ENCODE data around the gene SMIM24.

SMIM24 gene

GRCh38 chr19:3470500-3471128, 9.7 kb downstream of the SMIM24 start:
- DNase-seq, result no peak

- DNase-seq, result no peak
These were observed 10.5 kb downstream of the SMIM24 start for GRCh38 chr19:3469638-3470499.

GRCh38 chr19:3468211-3468610, 12.1 kb downstream of the SMIM24 start:
- DNase-seq, result no peak

- no peak for DNase-seq
These were observed 12.7 kb downstream of the SMIM24 start for GRCh38 chr19:3467437-3468198.

- no peak for DNase-seq
These were observed 13.7 kb downstream of the SMIM24 start for GRCh38 chr19:3466635-3467034.

GRCh38 chr19:3465552-3465951, 14.8 kb downstream of the SMIM24 start:
- DNase-seq, result no peak

- no peak for DNase-seq
These were observed 15.6 kb downstream of the SMIM24 start for GRCh38 chr19:3464587-3465235.

- DNase-seq, result no peak
These were observed 16.4 kb downstream of the SMIM24 start for GRCh38 chr19:3463714-3464586.

- DNase-seq, result no peak
These were observed 17.2 kb downstream of the SMIM24 start for GRCh38 chr19:3462991-3463713.

GRCh38 chr19:3459965-3460582, 20.3 kb downstream of the SMIM24 start:
- no peak for DNase-seq

- DNase-seq, result no peak
These were observed 21.0 kb downstream of the SMIM24 start for GRCh38 chr19:3459089-3459881.

GRCh38 chr19:3458229-3459088, 21.9 kb downstream of the SMIM24 start:
- DNase-seq, result no peak

- no peak for DNase-seq
These were observed 22.6 kb downstream of the SMIM24 start for GRCh38 chr19:3457528-3458228.

- no peak for DNase-seq
These were observed 23.3 kb downstream of the SMIM24 start for GRCh38 chr19:3456925-3457527.

- no peak for DNase-seq
These were observed 24.2 kb downstream of the SMIM24 start for GRCh38 chr19:3455960-3456601.

- DNase-seq, result no peak
These were observed 24.9 kb downstream of the SMIM24 start for GRCh38 chr19:3455393-3455955.
